Neural progenitor cell (in vitro differentiated cells): Measurements from ENCODE around the gene RBM47.

ENCODE experiments used
- EZH2 ChIP-seq: fragments of 200-600 bp; sonication (generic); IDR thresholded peaks from 2 replicates; pipeline ENCODE4 v1.6.1; 2017; ENCODE audit warnings: antibody characterized with exemption, mild to moderate bottlenecking, moderate library complexity
- EZH2phosphoT487 ChIP-seq: fragments of 200-600 bp; sonication (generic); IDR thresholded peaks from 2 replicates; pipeline ENCODE4 v1.6.1; 2017; ENCODE audit warnings: antibody characterized with exemption
- TF ChIP-seq, protein P1 (sequence below): fragments of 200-600 bp; sonication (generic); IDR thresholded peaks from 2 replicates; pipeline ENCODE4 v1.5.1; 2017; ENCODE audit warnings: antibody characterized with exemption, mild to moderate bottlenecking

DNA sequence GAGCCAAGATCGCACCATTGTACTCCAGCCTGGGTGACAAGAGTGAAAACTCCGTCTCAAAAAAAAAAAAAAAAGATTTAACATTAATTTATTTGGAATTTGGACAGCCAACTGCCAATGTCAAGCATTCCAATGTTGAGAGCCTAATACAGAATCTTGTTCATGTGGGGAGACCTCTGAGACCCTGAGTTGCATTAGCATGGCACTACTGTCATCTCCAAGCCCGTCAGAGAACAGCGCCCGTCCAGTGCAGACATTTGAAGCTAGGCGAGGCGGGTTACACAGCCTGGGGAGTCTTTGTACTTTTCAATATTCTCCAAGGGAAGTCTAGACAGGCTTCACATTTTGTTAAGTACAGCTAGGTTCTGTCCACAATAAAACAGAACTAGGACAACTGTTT, 167.8 kb downstream of the RBM47 start:
- TF ChIP-seq, protein P1, sequence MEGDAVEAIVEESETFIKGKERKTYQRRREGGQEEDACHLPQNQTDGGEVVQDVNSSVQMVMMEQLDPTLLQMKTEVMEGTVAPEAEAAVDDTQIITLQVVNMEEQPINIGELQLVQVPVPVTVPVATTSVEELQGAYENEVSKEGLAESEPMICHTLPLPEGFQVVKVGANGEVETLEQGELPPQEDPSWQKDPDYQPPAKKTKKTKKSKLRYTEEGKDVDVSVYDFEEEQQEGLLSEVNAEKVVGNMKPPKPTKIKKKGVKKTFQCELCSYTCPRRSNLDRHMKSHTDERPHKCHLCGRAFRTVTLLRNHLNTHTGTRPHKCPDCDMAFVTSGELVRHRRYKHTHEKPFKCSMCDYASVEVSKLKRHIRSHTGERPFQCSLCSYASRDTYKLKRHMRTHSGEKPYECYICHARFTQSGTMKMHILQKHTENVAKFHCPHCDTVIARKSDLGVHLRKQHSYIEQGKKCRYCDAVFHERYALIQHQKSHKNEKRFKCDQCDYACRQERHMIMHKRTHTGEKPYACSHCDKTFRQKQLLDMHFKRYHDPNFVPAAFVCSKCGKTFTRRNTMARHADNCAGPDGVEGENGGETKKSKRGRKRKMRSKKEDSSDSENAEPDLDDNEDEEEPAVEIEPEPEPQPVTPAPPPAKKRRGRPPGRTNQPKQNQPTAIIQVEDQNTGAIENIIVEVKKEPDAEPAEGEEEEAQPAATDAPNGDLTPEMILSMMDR, result no peak
- TF ChIP-seq EZH2 (no peak), EZH2phosphoT487 (no peak)
